DND-41 (cell line): ENCODE results near the gene AIF1L.

Experiments used
- ATAC-seq: fragments of 200-7000 bp; cut with Tn5 transposase; 3 replicates; pipeline ENCODE4 v1.9.1; 2021; ENCODE audit warnings: low read depth; ENCODE audit not compliant: insufficient read depth
- DNase-seq: peaks from one replicate; pipeline ENCODE4 v3.0.0-alpha.2; 2020
- H2AFZ ChIP-seq: 2 replicates; pipeline ENCODE4 v1.6.0; 2012; ENCODE audit warnings: low read depth, low read length
- H3K27ac ChIP-seq: 2 replicates; pipeline ENCODE4 v1.5.1; 2012; ENCODE audit warnings: low read length, inconsistent platforms
- H3K27me3 ChIP-seq: fragments of 200-600 bp; sonication (generic); 2 replicates; pipeline ENCODE4 v1.6.0; 2012; ENCODE audit warnings: low read length, mild to moderate bottlenecking, inconsistent platforms; ENCODE audit not compliant: insufficient read depth, poor library complexity
- H3K36me3 ChIP-seq: 2 replicates; pipeline ENCODE4 v1.5.1; 2012; ENCODE audit warnings: low read length, inconsistent platforms; ENCODE audit not compliant: insufficient read depth
- H3K4me1 ChIP-seq: 2 replicates; pipeline ENCODE4 v1.5.1; 2012; ENCODE audit warnings: mild to moderate bottlenecking, low read length; ENCODE audit not compliant: insufficient read depth
- H3K4me2 ChIP-seq: 2 replicates; pipeline ENCODE4 v1.6.0; 2012; ENCODE audit warnings: mild to moderate bottlenecking, moderate library complexity, low read length, inconsistent platforms; ENCODE audit not compliant: insufficient read depth
- H3K4me3 ChIP-seq, 2 experiments: fragments of 200-600 bp in 1 of 2; shearing (Covaris generic) in 1 of 2; 2 replicates each; pipeline ENCODE4 v1.5.1; 2012 to 2016; ENCODE audit warnings: inconsistent platforms in 2 of 2, low read length in 2 of 2, mild to moderate bottlenecking in 2 of 2, low read depth in 1 of 2, moderate library complexity in 1 of 2
- H3K79me2 ChIP-seq: 2 replicates; pipeline ENCODE4 v1.6.0; 2012; ENCODE audit warnings: low read length, inconsistent platforms; ENCODE audit not compliant: insufficient read depth
- H3K9ac ChIP-seq: 2 replicates; pipeline ENCODE4 v1.6.0; 2012; ENCODE audit warnings: low read depth, mild to moderate bottlenecking, inconsistent platforms, low read length, moderate library complexity
- H3K9me3 ChIP-seq: 2 replicates; pipeline ENCODE4 v1.5.1; 2012; ENCODE audit warnings: low read length, moderate library complexity, mild to moderate bottlenecking, inconsistent platforms; ENCODE audit not compliant: insufficient read depth, severe bottlenecking
- H4K20me1 ChIP-seq: 2 replicates; pipeline ENCODE4 v1.6.0; 2012; ENCODE audit warnings: low read length; ENCODE audit not compliant: insufficient read depth
- EZH2 ChIP-seq: IDR thresholded peaks from 3 replicates; pipeline ENCODE4 v1.6.1; 2012; ENCODE audit warnings: borderline replicate concordance, low read depth, mild to moderate bottlenecking, moderate library complexity, low read length, inconsistent platforms; ENCODE audit not compliant: severe bottlenecking
- TF ChIP-seq, protein P1 (sequence below): IDR thresholded peaks from 2 replicates; pipeline ENCODE4 v1.5.1; 2012; ENCODE audit warnings: borderline replicate concordance, low read length, moderate library complexity, mild to moderate bottlenecking; ENCODE audit not compliant: poor library complexity, severe bottlenecking; ENCODE audit errors: extremely low read depth

AIF1L gene

GRCh38 chr9:131068076-131068816 lies 28.1 kb upstream of the AIF1L start:
- no peak overlapping the region for H3K27ac ChIP-seq
- H3K79me2 ChIP-seq = no peaks in the 10 kb centered on the region
- TF ChIP-seq EZH2 = no peak
- TF ChIP-seq, protein P1, sequence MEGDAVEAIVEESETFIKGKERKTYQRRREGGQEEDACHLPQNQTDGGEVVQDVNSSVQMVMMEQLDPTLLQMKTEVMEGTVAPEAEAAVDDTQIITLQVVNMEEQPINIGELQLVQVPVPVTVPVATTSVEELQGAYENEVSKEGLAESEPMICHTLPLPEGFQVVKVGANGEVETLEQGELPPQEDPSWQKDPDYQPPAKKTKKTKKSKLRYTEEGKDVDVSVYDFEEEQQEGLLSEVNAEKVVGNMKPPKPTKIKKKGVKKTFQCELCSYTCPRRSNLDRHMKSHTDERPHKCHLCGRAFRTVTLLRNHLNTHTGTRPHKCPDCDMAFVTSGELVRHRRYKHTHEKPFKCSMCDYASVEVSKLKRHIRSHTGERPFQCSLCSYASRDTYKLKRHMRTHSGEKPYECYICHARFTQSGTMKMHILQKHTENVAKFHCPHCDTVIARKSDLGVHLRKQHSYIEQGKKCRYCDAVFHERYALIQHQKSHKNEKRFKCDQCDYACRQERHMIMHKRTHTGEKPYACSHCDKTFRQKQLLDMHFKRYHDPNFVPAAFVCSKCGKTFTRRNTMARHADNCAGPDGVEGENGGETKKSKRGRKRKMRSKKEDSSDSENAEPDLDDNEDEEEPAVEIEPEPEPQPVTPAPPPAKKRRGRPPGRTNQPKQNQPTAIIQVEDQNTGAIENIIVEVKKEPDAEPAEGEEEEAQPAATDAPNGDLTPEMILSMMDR = no peak
- H3K9ac ChIP-seq = no peak overlapping the region
- no peaks in the 10 kb centered on the region for H3K9me3 ChIP-seq
- H3K4me1 ChIP-seq = no peaks in the 10 kb centered on the region
- no peak overlapping the region for H3K4me2 ChIP-seq
- no peaks in the 10 kb centered on the region for H3K27me3 ChIP-seq
- H3K4me3 ChIP-seq = no peak overlapping the region
- no peaks in the 10 kb centered on the region for H4K20me1 ChIP-seq
- H3K36me3 ChIP-seq = no peaks in the 10 kb centered on the region
- ATAC-seq (no peak), DNase-seq (no peak)
- H2AFZ ChIP-seq = no peak overlapping the region

GRCh38 chr9:131069699-131070098 lies 26.6 kb upstream of the AIF1L start:
- no peak for ATAC-seq
- H3K27me3 ChIP-seq = no peaks in the 10 kb centered on the region

DNA sequence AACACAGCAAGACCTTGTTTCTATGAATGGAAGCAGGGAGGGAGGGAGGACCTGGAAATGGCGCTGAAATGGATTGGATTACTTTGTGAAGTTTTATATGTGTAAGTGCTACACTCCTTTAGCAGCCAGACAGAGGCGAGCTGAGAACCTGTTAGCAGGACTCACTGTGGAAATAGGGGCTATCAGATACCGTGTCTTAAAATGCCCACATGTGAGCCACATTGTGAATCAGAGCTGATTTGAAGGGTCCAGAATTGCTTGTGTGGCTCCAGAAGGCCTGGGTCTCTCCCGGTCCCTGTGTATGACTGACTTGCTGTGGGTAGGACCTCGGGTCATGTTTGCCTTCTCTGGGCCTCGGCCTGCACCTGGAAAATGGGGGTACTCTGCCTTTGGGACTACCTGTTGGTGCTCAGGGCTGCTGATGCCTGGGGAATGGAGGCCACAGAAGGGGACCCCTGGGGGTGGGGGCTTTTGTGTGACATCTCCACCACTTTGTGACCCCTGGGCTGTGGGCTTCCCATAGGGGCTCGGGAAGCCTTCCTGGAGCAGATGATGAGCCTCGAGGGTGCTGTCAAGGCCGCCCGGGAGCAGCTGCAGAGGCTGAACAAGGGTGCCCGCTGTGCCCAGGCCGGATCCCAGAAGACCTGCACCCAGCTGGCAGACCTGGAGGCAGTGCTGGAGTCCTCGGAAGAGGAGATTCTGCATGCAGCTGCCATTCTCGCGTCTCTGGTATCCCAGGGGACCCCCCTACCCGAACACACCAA lies 24.0 kb upstream of the AIF1L start:
- Histone ChIP-seq H3K79me2 (no peaks in the 10 kb centered on the region), H3K27me3 (no peaks in the 10 kb centered on the region), H3K36me3 (no peaks in the 10 kb centered on the region), H2AFZ (no peak overlapping the region), H3K4me3 (no peak overlapping the region), H3K9ac (no peak overlapping the region), H3K4me1 (no peaks in the 10 kb centered on the region), H4K20me1 (no peaks in the 10 kb centered on the region), H3K9me3 (no peaks in the 10 kb centered on the region), H3K4me2 (no peak overlapping the region), H3K27ac (no peak overlapping the region)
- no peak for ATAC-seq
- no peak for TF ChIP-seq EZH2
- TF ChIP-seq, protein P1 = no peak
- no peak for DNase-seq

More at GRCh38 chr9:131069699-131070098, 26.6 kb upstream of the AIF1L start:
- Histone ChIP-seq H3K4me3 (no peak overlapping the region), H3K27ac (no peak overlapping the region), H4K20me1 (no peaks in the 10 kb centered on the region), H3K9me3 (no peaks in the 10 kb centered on the region), H3K36me3 (no peaks in the 10 kb centered on the region), H3K4me1 (no peaks in the 10 kb centered on the region), H2AFZ (no peak overlapping the region), H3K9ac (no peak overlapping the region), H3K4me2 (no peak overlapping the region), H3K79me2 (no peaks in the 10 kb centered on the region)
- TF ChIP-seq, protein P1 = no peak
- TF ChIP-seq EZH2 = no peak
- no peak for DNase-seq
